ENCODE results near the gene CTSZ.

Gene CTSZ

DNA sequence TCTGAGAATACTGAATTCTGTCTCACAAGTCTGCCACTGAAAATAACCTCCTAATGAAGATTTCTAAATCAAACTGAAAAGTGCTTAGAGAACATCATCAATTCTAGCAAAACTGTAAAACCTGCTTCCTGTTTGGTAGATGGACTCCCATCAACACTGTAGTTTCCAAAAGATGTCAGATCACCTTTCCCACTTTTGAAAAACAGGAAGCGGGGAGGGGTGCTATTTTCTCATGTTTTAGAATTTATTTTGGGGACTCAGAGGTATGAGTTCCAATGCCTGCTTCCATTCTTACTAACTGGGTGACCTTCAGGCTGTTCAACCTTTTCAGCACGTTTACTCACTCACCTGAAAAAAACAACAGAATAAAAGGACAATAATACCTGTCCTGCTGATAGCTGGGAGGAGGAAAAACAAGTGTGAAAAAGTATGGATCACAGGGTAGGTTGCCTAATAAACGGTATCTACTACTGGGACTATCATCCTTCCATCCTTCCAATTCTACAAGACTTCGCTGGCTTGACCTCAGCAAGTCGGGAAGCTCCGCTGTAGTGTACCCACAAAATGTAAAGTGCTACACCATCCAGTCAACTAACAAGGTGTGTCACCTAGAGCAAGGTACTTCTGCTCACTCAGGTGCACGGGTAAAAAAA is 24.0 kb upstream of the CTSZ start:
- DNase-seq, result no peak

DNA sequence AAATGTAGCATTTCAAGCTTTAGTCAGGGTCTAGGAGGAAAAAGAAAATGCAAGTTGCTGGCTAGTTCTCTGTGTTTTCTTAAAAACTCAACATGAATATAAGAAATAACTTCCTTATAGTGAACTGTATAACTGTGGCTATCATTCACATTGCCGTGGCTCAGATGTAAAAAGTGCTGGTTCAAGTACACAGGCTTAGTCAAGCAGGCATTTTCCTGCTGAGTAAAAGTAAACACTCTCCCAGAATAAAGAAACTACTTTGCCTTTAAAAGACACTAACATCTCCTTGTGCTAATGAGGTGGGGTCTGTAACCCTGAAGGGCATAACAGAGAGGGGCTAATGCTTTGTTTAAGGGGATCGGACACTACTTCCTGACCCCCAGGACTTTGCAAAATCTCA is 21.8 kb upstream of the CTSZ start:
- DNase-seq, result no peak

DNA sequence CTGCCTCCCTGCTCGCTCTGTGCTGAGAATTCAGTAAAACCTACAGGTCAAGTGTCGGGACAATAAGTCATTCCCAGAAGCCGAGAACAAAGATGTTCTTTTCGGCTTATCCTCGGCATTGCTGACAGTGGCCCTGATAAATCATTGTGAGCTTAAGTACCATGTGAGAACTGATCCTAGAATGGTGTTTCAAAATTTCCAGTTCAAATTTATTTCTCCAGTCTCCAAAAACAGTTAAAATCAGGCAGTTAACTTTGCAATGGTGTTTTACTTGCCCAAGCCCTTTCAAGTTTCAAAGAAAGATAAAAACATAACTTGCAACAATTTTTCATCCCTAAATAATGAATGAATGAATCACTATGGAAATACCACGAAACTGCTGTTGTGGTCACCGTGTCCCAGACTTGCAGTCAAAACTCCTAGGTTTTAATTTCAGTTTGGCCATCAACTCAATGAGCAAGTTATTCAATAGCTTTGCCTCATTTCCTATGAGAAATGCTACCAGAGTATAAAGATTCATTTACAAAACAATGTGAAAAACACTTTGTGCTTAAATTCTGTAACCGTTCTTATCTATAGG is 20.8 kb upstream of the CTSZ start:
- DNase-seq, result no peak

DNA sequence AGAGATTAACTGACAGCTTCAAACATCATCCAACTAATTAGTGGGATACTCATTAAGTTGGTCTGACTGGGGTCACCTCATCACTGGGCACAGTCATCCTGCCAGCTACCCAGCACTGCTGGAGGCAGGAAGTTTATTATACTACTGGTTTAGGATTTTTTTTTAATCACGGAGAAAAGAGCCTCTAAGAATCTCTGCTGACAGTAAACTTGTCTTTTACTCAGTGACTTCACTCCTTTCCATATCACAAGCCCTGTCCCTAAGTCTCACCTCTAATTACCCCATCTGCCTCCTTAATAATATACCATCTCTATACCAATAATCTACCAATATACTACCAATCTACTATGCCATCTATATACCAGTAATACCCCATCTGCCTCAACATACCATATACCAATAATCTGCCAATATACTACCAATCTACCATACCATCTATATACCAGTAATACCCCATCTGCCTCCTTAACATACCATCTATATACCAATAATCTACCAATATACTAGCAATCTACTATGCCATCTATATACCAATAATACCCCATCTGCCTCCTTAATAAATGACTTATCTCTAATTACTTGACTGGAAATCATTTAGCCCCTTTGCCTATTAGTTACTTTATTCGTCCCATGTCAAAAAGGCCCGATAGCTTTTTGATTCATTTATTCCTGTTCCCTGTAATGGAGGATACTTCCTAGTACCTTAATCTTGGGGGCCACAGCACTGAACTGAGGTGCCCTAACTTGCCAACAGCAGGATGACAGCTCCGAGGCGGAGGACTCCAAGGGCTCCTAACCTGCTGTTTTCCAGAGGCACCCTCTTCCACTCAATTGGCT is 20.1 kb upstream of the CTSZ start:
- no peak for DNase-seq

DNA sequence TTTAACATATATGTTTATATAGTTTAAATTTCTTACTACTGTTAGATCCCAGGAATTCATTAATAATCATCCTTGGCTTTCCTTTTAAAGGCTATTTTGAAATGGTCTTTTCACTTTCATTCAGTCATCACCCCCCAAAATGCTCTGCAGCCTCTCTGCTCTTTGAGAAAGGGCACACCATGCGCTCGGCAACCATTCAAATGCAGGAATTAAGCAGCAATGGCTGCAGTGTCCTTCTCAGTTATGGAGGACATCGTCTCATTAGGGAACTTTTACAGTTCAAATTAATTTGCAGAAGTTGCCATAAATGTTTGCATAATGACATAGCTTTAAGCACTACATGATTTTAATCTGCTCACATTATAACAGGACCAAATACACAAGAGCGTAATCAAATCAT is 18.5 kb upstream of the CTSZ start:
- DNase-seq, result no peak

DNA sequence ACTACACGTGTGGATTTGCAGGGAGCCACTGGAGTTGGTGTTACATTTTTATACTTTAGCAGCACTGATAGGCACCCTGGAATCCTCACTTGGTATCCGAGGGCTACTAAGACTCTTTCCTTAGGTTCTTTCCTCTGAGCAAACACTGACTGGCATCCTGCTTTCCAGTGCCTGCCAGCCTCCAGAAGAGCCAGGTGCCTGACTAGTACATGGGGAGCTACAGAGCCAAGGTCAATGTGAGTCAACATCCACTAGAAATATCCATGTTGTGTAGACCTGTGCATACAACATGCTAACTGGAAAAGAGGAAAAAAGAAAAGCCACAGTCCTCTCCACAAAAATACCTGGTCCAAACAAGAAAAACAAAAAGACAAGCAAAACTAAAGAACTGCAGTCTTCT is 18.0 kb upstream of the CTSZ start:
- DNase-seq, result no peak

DNA sequence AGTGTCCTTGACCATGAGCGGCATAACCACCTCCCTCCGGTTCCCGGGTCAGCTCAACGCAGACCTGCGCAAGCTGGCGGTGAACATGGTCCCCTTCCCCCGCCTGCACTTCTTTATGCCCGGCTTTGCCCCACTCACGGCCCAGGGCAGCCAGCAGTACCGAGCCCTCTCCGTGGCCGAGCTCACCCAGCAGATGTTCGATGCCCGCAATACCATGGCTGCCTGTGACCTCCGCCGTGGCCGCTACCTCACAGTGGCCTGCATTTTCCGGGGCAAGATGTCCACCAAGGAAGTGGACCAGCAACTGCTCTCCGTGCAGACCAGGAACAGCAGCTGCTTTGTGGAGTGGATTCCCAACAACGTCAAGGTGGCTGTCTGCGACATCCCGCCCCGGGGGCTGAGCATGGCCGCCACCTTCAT is 17.1 kb upstream of the CTSZ start:
- DNase-seq, result no peak

DNA sequence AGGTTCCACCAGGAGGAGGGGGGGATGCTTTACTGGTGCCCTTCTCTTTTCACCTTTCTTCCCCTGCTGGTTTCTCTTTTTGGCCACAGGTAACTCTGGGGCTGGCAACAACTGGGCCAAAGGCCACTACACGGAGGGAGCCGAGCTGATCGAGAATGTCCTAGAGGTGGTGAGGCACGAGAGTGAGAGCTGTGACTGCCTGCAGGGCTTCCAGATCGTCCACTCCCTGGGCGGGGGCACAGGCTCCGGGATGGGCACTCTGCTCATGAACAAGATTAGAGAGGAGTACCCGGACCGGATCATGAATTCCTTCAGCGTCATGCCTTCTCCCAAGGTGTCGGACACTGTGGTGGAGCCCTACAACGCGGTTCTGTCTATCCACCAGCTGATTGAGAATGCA is 16.6 kb upstream of the CTSZ start:
- DNase-seq, result no peak

DNA sequence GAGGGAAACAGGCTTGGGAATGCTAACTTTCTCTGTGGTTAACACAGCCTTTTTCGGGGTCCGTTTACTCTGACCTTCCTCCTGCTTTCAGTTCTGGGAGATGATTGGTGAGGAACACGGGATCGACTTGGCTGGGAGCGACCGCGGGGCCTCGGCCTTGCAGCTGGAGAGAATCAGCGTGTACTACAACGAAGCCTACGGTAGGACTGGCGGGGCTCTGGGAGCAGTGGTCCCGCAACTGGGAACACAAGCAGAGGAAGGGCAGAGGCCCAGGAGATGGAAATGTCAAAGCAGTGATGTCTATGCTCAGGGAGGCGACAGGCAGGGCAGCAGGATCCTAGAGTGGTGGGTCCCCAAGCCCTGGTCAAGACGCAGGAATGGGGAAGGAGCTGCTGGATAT is 15.7 kb upstream of the CTSZ start:
- no peak for DNase-seq

DNA sequence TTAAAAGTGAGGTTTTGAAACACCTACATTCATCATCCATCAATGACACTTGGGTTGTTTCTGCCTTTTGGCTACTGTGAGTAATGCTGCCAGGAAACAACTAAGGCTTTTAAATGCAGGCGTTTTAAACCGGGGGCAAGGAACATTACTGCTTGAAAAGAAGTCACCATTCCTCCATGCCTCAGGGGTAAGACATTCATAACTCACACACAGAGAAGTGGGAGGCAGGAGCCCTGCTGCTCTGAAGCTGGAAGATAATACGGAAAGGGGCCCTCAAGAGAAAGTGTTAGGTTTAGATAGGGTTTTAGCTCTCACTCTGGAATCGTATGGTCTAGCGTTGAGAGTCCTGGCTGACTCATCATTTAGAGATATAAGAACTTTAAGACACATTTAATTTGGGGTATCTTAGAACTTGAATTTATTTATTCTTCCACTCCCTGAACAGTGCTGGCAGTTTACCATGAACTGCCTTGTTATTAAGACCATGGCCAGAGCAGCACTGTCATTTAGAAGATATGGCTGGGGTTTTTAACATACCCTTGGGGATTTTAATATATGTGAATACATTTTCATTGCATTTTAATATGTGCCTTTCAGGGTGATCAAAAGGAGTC is 14.0 kb upstream of the CTSZ start:
- DNase-seq, result no peak

DNA sequence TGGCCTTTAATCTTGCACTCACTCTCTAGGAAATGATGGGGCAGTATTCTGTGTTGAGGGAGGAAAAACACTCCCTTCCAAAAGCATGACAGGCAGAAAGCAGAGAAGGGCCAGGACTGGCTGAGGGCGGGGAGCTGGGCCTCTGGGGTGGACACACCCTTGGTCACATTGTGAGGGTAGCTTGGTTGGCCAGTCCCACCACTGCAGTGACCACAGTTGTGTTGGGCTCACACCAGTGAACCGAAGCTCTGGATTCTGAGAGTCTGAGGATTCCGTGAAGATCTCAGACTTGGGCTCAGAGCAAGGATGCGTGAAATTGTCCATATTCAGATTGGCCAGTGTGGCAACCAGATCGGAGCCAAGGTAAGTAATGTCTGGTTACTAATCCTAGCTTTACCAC is 12.2 kb upstream of the CTSZ start, which contains the start of gene TUBB1:
TSS of gene TUBB1 (plus strand) at position 213 of the 400 bp plus-strand sequence. CDS start at position 307, 94 bp downstream.
- no peak for DNase-seq

DNA sequence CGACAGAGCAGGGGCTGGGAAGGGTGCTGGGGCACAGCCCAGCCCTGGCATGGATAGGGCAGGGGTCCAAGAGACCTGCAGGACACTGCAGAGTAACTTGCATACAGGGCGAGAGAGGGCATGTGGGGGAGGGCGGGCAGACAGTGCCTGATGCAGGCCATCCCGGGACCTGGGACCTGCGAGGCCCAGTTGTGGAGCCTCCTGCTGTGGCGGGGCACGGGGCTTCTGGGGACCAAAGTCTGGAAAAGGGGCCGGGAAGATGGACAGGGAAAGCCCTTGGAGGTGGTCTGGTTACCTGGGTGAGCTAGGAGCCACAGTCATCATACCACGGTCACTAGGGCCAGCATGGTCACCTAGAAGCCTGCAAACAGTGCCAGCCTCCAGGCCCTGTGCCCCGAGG is 11.8 kb upstream of the CTSZ start:
- DNase-seq, result no peak

DNA sequence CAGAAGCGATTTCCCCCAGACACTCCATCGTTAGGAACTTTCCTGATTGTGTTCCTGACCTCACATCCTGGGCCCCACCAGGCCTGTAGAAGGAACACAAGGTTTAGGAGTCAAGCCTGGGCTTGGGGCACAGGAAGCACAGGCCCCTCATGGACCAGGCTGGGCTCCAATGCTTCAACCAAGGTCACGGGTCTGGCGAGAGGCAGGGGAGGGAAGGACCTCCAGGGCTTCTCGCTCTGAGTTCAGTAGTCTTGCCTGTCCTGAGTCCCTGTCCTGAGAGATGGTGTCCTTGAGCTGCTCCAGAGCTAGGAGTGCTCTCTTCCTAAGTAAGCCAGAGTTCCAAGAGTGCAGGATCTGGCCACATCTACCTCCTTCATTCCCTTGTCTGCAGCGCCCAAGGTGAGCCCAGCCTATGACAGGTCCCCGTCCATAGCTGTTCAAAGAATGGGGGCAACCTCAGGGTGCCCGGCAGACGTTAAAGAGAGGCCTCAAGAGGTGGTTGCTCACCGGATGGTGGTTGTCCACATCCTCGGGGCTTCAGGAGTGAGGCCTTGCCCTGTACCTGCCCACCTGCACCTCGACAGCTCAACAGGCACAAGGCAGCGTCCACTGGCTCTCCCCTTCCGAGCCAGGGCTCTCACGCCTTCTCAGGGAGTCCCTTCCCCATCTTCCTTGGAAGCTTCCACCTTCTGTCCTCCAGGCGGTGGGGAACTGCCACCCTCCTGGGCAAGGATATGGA is 10.6 kb upstream of the CTSZ start:
- no peak for DNase-seq

DNA sequence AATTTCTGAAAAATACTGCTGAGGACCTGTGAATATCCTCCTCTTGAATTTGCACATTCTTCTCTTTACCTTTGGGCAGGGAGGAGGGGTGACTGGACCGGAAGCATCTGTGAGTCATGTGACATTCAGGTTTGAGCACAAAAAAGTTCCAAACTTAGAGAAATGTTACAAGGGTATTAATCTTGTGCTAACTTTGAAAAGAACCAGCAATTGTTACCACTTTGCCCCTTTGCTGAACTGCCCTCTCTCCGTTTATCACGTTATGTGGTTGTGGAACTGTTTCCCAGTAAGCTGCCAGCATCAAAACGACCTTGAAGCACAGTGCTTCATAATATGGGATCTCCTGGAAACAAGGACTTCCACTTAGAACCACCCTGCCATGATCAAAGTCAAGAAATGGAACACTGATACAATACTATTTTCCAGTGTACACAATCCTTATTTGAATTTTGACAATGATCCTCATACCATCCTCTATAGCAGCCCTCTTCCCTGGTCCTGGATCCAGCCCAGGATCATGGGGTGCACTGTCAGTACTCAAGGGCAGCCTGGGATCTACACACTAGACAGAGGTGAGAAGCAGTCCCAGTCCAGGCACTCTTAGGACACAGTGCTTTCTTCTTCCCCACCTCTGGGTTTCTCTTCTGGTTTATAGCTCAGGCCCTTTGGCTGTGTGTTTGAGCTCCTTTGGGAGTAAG is 9.9 kb upstream of the CTSZ start:
- DNase-seq, result no peak

DNA sequence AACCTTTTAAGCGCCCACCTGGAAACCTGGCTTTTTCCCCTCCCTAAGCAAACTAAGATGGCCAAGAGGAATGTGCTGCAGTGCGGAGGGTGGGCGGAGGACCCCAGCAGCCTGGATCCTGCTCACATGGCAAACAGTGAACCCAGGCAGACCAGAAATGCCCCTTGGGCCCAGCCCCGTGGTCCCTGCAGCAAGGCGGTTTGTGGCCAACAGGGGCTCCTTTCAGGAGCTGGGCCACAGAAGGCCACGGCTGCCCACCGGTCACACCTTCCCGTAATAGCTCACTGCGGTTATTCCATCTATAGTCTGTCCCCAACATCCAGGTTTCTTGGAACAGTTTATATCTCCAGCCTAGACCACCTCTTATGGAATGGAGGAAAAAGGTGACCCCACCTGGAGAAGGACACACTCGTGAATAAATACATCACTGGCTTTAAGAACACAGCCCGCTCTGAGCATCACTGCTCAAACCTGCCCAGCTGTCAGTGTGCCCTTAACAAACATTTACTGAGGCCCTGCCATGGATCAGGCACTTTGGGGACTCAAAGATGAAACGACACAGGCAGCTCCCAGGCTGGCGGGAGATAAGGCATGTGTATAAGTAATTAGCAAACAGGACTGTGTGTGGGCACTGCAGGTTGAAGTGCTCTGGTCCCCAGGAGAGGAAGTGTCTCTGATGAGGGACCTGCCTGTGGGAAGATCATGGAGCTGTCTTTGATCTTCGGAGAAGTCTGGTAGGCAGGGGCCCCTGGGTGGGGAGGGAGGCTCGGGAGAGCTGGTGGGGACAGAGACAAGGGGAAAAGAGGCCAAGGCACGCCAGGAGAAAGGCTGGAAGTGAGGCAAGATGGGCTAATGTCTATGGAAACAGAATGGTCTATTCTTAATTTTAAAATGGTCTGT is 9.0 kb upstream of the CTSZ start:
- no peak for DNase-seq

DNA sequence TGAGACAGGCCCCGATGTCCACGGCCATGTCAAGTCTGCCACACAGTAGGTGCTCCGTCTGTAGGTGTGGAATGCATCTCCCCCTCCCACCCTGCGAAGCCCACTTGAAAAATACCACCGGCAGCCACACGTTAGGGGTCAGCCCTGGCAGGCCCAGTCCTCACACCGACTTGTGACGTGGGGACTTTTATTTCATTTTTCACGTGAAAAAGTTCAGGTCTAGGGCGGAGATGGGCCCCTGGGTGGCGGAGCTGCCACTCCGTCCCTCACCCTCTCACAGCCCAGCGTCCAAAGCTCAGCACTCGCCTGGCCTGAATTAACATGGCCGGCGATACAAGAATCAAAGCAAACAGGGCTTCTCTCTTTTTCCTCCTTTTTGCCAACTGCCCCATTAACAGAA is 8.4 kb upstream of the CTSZ start:
- DNase-seq, result no peak

DNA sequence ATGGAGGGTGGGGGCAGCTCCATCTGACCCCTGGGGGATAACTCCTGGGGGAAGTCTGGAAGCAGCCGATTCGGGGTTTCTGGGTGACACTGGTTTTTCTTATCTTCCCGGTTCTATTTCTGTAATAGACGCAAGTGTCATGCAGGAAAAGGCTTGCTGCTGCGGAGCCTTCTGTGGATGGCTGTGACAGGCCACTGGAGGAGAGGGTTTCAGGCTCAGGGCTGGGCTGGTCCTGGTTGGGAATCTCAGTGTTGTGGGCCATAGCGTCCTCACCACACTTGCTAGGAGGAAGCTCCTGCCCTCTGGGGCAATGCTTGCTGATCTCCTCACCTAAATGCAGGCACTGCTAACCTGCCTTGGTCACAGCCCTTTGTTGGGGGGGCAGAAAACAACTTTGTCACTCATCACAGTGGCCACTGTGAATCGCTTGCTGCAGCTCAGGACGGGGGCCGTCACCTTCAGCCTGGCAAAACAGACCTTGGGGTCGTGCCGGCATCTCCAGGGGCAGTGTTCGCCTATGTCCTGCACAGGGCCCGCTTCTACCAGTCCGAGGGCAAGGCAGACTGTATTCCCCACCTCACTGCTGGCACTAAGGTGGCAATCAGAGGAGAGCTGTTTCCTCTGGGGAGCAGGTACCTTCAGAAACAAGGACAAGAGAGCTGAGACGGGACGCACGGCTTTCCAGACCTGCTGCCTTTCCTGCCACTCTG is 7.8 kb upstream of the CTSZ start:
- no peak for DNase-seq

DNA sequence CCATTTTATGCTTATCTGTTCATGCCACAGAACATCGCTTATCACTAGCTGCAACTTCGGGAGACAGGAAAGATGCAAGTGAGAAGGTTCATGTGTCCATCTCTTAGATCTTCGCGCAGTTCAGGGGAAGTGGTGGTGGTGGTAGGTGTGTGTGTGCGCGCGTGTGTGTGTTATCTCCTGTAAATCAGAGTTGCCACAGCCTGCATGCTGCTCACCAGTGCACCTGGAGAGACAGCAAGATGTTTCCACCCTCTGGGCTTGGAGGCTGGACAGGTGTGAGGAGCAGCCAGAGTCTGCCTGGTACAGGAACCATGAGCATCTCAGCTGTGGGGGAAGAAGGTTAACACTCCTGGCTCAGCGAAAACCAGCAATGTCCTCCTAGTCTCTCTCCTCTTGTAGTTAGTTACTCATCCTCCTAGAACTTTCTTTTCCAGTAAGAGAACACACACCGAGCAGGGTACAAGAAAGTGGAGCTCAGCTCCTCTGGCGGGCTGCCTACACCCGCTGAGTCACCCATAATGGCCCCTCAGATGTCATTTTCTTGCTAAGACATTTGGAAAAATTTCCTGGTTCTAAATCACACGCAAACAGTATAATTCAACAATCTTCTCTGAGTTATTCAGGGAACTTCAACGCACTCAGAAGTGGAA is 7.0 kb upstream of the CTSZ start:
- DNase-seq, result no peak

DNA sequence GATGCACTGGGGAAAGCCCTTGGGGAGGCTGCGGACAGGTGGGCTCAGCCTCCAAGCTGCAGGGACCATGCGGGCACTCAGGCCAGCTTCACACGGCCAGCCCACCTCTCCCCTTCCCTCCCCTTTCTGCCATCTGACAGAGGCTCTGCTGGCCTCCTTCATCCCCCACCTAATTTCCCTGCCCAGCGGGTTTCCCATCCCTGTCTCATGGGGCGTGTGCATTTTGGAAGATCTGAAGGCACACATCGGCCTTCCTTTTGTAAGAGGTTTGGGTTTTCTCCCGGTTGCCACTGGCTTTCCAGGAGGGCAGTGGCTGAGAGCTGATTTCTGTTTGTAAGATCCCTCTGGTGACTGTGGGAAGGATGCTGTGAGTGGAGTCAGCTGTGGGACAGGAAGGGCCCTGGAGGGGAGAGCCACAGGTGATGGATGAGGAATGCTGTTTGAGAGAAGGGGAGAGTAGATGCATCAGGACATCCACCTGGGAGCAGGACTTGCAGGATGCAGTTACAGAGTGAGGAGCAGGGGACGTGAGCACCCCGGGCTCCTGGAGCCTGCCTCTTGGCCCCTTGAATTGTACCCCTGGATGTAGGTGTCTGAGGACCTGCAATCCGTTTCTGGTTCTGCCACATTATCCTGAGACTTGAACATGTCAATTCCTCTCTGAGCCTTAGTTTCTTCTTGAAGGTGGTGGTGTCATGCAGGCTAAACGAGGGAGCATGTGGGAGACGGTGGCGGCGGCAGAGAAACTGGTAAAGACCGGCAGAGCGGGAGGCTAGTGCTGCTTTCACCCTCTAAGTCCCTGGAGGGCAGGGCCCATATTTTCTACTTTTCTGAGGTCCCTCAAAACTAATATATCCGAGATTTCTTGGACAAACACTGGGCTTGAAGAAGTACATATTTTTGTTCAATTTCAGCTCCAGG is 6.2 kb upstream of the CTSZ start:
- DNase-seq, result no peak

Measured in GF-D8 (cell line).